WTC11 (cell line): ENCODE results near the gene RPS24. TPM values are rescaled to one million over a fixed set of nuclear protein-coding genes. Genes with fewer than 3 reads are reported as not detected.

ENCODE experiments used
- ATAC-seq: fragments of 200-7000 bp; cut with Tn5 transposase; 2 replicates; pipeline ENCODE4 v1.10.0; 2021; ENCODE audit warnings: mild to moderate bottlenecking, moderate library complexity
- CTCF ChIA-PET: fragments of 300-600 bp; sonication (Branson Sonifier 250); formaldehyde crosslinking; loops from one replicate; lab custom pipeline; 2021; ENCODE audit warnings: antibody characterized with exemption; lab: Charles Lee
- POLR2A ChIA-PET: fragments of 350-600 bp; sonication (Branson Sonifier 250); formaldehyde crosslinking; loops from one replicate; lab custom pipeline; 2021; ENCODE audit warnings: antibody characterized with exemption; lab: Charles Lee
- DNase-seq: peaks from one replicate; pipeline ENCODE4 v3.0.0; 2021; ENCODE audit warnings: low spot score
- H3K27ac Mint-ChIP-seq: 2 replicates; pipeline ENCODE4 v1.8.0; 2021; ENCODE audit warnings: mixed read lengths
- H3K27me3 Mint-ChIP-seq: 2 replicates; pipeline ENCODE4 v1.8.0; 2021; ENCODE audit warnings: low read depth, mild to moderate bottlenecking, moderate library complexity, mixed read lengths
- H3K36me3 Mint-ChIP-seq: 2 replicates; pipeline ENCODE4 v1.8.0; 2021; ENCODE audit warnings: mixed read lengths
- H3K4me1 Mint-ChIP-seq: 2 replicates; pipeline ENCODE4 v1.8.0; 2022; ENCODE audit warnings: mixed read lengths
- H3K4me3 Mint-ChIP-seq: 2 replicates; pipeline ENCODE4 v1.8.0; 2021; ENCODE audit warnings: mild to moderate bottlenecking, moderate library complexity, mixed read lengths
- H3K9me3 Mint-ChIP-seq: 2 replicates; pipeline ENCODE4 v1.8.0; 2021; ENCODE audit warnings: mixed read lengths
- AFF4 ChIP-seq: sonication (generic); formaldehyde crosslinking; IDR thresholded peaks from 2 replicates; pipeline ENCODE4 v1.8.1; 2023; ENCODE audit warnings: mild to moderate bottlenecking, missing genetic modification reagents, borderline replicate concordance
- CREB1 ChIP-seq: sonication (generic); formaldehyde crosslinking; IDR thresholded peaks from 2 replicates; pipeline ENCODE4 v1.8.0; 2023; ENCODE audit warnings: mild to moderate bottlenecking, missing genetic modification reagents
- FOXJ3 ChIP-seq: sonication (generic); formaldehyde crosslinking; IDR thresholded peaks from 2 replicates; pipeline ENCODE4 v1.9.0; 2021; ENCODE audit warnings: missing genetic modification reagents, mild to moderate bottlenecking, borderline replicate concordance
- GRHL2 ChIP-seq: fragments of 250-450 bp; sonication (Bioruptor Pico); IDR thresholded peaks from 2 replicates; pipeline ENCODE4 v1.8.0; 2022; ENCODE audit warnings: mild to moderate bottlenecking, moderate library complexity; ENCODE audit not compliant: insufficient replicate concordance, severe bottlenecking
- HMGXB4 ChIP-seq: sonication (generic); formaldehyde crosslinking; IDR thresholded peaks from 2 replicates; pipeline ENCODE4 v1.8.1; 2023; ENCODE audit warnings: mild to moderate bottlenecking, moderate library complexity, missing genetic modification reagents
- JUN ChIP-seq: sonication (generic); formaldehyde crosslinking; IDR thresholded peaks from 2 replicates; pipeline ENCODE4 v1.8.0; 2023; ENCODE audit warnings: mild to moderate bottlenecking, missing genetic modification reagents
- MLX ChIP-seq: sonication (generic); formaldehyde crosslinking; IDR thresholded peaks from 2 replicates; pipeline ENCODE4 v1.8.1; 2023; ENCODE audit warnings: mild to moderate bottlenecking, missing genetic modification reagents, moderate library complexity
- NFATC4 ChIP-seq: fragments of 250-450 bp; sonication (Bioruptor Pico); IDR thresholded peaks from 2 replicates; pipeline ENCODE4 v1.9.0; 2021; ENCODE audit warnings: mild to moderate bottlenecking
- NR1H2 ChIP-seq: sonication (generic); formaldehyde crosslinking; IDR thresholded peaks from 2 replicates; pipeline ENCODE4 v1.9.0; 2021; ENCODE audit warnings: mild to moderate bottlenecking, moderate library complexity, missing genetic modification reagents
- RELA ChIP-seq: sonication (generic); formaldehyde crosslinking; IDR thresholded peaks from 2 replicates; pipeline ENCODE4 v1.8.1; 2022; ENCODE audit warnings: missing genetic modification reagents, mild to moderate bottlenecking, borderline replicate concordance
- SMAD4 ChIP-seq: sonication (generic); formaldehyde crosslinking; IDR thresholded peaks from 2 replicates; pipeline ENCODE4 v1.8.0; 2022; ENCODE audit warnings: mild to moderate bottlenecking, missing genetic modification reagents
- SOX15 ChIP-seq: fragments of 250-450 bp; sonication (Bioruptor Pico); IDR thresholded peaks from 2 replicates; pipeline ENCODE4 v1.9.0; 2021; ENCODE audit warnings: mild to moderate bottlenecking
- TCF7 ChIP-seq: sonication (generic); formaldehyde crosslinking; IDR thresholded peaks from 2 replicates; pipeline ENCODE4 v1.8.0; 2022; ENCODE audit warnings: mild to moderate bottlenecking, low read depth, missing genetic modification reagents, moderate library complexity
- USF2 ChIP-seq: sonication (generic); formaldehyde crosslinking; IDR thresholded peaks from 2 replicates; pipeline ENCODE4 v1.8.1; 2023; ENCODE audit warnings: mild to moderate bottlenecking, missing genetic modification reagents, moderate library complexity
- ZBTB21 ChIP-seq: sonication (generic); formaldehyde crosslinking; IDR thresholded peaks from 2 replicates; pipeline ENCODE4 v1.8.1; 2023; ENCODE audit warnings: mild to moderate bottlenecking, missing genetic modification reagents, borderline replicate concordance
- ZNF138 ChIP-seq: sonication (generic); formaldehyde crosslinking; conservative IDR thresholded peaks from 2 replicates; pipeline ENCODE4 v1.8.1; 2022; ENCODE audit warnings: mild to moderate bottlenecking, moderate library complexity, missing genetic modification reagents
- ZNF219 ChIP-seq: sonication (generic); formaldehyde crosslinking; IDR thresholded peaks from 2 replicates; pipeline ENCODE4 v1.8.0; 2023; ENCODE audit warnings: missing genetic modification reagents, mild to moderate bottlenecking, borderline replicate concordance
- ZNF423 ChIP-seq: fragments of 250-450 bp; sonication (Bioruptor Pico); IDR thresholded peaks from 2 replicates; pipeline ENCODE4 v2.1.2; 2022; ENCODE audit warnings: mild to moderate bottlenecking, moderate library complexity
- ZSCAN18 ChIP-seq: fragments of 250-450 bp; sonication (Bioruptor Pico); IDR thresholded peaks from 2 replicates; pipeline ENCODE4 v2.1.2; 2022; ENCODE audit warnings: mild to moderate bottlenecking, moderate library complexity
- total RNA-seq: library from RNA; stranded (reverse); gene quantifications from 3 replicates; pipeline ENCODE4 v1.2.3, GENCODE V29; 2021
- TF ChIP-seq, protein P1 (sequence below): fragments of 250-450 bp; sonication (Bioruptor Pico); IDR thresholded peaks from 2 replicates; pipeline ENCODE4 v1.9.0; 2021; ENCODE audit warnings: mild to moderate bottlenecking
- TF ChIP-seq, protein P2 (sequence below): sonication (generic); formaldehyde crosslinking; IDR thresholded peaks from 2 replicates; pipeline ENCODE4 v1.8.1; 2022; ENCODE audit warnings: mild to moderate bottlenecking, moderate library complexity, missing genetic modification reagents
- TF ChIP-seq, protein P3 (sequence below): sonication (generic); formaldehyde crosslinking; IDR thresholded peaks from 2 replicates; pipeline ENCODE4 v1.8.1; 2023; ENCODE audit warnings: mild to moderate bottlenecking, missing genetic modification reagents

Gene RPS24
- total RNA-seq, 1 experiment from 2014 or later: 1,819 TPM

DNA sequence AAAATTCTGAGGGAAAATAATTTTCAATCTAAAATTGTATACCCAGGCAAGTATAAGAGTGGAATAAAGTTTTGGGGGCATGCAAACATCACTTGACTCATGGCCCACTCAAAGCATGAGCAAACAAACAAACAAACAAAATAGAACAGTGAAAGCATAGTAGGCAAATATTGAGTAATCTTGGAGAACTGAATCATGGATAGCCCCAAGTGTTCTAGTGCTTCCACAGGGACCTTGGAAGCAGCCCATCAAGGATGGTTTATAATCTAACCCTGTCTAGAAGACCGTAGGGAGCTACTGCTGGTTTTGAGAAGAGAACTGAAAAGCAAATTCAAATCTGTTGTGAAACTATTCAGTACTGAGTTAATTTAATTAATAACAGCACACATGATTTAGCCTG, 26.5 kb upstream of the RPS24 start:
- Mint-ChIP-seq H3K9me3 (no peaks in the 10 kb centered on the region), H3K4me3 (no peak overlapping the region), H3K27me3 (no peaks in the 10 kb centered on the region), H3K4me1 (no peaks in the 10 kb centered on the region), H3K36me3 (peaks cover 84% of the 10 kb centered on the region), H3K27ac (no peak overlapping the region)
- ChIA-PET POLR2A (no interaction called here), CTCF (no interaction called here)
- TF ChIP-seq RELA (CRISPR knock-in tag) (no peak), ZSCAN18 (CRISPR knock-in tag) (no peak)
- ATAC-seq: no peak
- DNase-seq: no peak

DNA sequence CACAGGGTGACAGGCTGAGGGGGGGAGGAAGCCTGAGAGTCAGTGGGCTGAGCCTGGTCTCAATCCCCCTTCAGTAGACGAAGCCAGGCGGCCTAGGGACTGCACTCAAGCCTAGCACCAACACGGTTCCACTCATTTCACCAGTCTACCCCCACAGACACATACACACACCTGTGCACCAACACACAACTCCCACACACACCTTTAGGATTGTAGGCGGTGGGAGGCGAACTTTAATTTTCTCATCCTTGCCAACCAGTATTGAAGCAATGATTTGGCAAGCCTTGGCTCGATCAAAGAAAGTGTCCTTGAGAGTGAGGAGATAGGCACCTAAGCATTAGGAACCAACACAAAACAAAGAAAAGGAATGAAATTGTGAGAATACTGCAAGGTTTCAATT, 24.0 kb upstream of the RPS24 start:
- Mint-ChIP-seq H3K27me3 (no peaks in the 10 kb centered on the region), H3K9me3 (no peaks in the 10 kb centered on the region), H3K27ac (no peak overlapping the region), H3K4me3 (no peak overlapping the region), H3K4me1 (no peaks in the 10 kb centered on the region), H3K36me3 (peaks cover 83% of the 10 kb centered on the region)
- DNase-seq (no peak), ATAC-seq (no peak)
- POLR2A ChIA-PET: no interaction called here
- TF ChIP-seq AFF4 (CRISPR knock-in tag) (no peak), TCF7 (no peak), NFATC4 (CRISPR knock-in tag) (no peak)
- TF ChIP-seq, protein P1, sequence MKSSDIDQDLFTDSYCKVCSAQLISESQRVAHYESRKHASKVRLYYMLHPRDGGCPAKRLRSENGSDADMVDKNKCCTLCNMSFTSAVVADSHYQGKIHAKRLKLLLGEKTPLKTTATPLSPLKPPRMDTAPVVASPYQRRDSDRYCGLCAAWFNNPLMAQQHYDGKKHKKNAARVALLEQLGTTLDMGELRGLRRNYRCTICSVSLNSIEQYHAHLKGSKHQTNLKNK (CRISPR knock-in tag): no peak
- CTCF ChIA-PET: no interaction called here

- no peaks in the 10 kb centered on the region for H3K9me3 Mint-ChIP-seq
- peaks cover 82% of the 10 kb centered on the region for H3K36me3 Mint-ChIP-seq
- POLR2A ChIA-PET: no interaction called here
- H3K27me3 Mint-ChIP-seq: no peaks in the 10 kb centered on the region
- ATAC-seq (no peak), DNase-seq (no peak)
- H3K4me1 Mint-ChIP-seq: no peaks in the 10 kb centered on the region
- H3K4me3 Mint-ChIP-seq: no peak overlapping the region
- no peak overlapping the region for H3K27ac Mint-ChIP-seq
- CTCF ChIA-PET: no interaction called here
- TF ChIP-seq JUN (no peak), ZBTB21 (CRISPR knock-in tag) (no peak), NR1H2 (no peak), ZNF138 (no peak), CREB1 (CRISPR knock-in tag) (no peak), TCF7 (no peak), SOX15 (CRISPR knock-in tag) (no peak), USF2 (CRISPR knock-in tag) (no peak), ZNF423 (CRISPR knock-in tag) (no peak), MLX (CRISPR knock-in tag) (no peak), HMGXB4 (no peak), GRHL2 (CRISPR knock-in tag) (no peak), ZNF219 (CRISPR knock-in tag) (no peak), FOXJ3 (no peak), SMAD4 (no peak)
- TF ChIP-seq, protein P2, sequence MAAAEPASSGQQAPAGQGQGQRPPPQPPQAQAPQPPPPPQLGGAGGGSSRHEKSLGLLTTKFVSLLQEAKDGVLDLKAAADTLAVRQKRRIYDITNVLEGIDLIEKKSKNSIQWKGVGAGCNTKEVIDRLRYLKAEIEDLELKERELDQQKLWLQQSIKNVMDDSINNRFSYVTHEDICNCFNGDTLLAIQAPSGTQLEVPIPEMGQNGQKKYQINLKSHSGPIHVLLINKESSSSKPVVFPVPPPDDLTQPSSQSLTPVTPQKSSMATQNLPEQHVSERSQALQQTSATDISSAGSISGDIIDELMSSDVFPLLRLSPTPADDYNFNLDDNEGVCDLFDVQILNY (CRISPR knock-in tag): no peak
- TF ChIP-seq, protein P3, sequence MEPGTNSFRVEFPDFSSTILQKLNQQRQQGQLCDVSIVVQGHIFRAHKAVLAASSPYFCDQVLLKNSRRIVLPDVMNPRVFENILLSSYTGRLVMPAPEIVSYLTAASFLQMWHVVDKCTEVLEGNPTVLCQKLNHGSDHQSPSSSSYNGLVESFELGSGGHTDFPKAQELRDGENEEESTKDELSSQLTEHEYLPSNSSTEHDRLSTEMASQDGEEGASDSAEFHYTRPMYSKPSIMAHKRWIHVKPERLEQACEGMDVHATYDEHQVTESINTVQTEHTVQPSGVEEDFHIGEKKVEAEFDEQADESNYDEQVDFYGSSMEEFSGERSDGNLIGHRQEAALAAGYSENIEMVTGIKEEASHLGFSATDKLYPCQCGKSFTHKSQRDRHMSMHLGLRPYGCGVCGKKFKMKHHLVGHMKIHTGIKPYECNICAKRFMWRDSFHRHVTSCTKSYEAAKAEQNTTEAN: no peak
These were observed 23.4 kb upstream of the RPS24 start for GRCh38 chr10:78010278-78010677.
